Activated naive CD4-positive, alpha-beta T cell treated with anti-CD3 and anti-CD28 coated beads, Interleukin-2, amount 50 U/mL, for 24 hours (primary cell): ENCODE data around the gene SEL1L.
"Not testable (repeated sequence)": the region's sequence is repeated elsewhere in the genome, so short reads cannot be mapped to it uniquely, and the experiment has no call there.

Experiments used
- H3K27ac Mint-ChIP-seq: one replicate; pipeline ENCODE4 v1.8.0; 2021; ENCODE audit warnings: mild to moderate bottlenecking, mixed read lengths
- H3K27me3 Mint-ChIP-seq: one replicate; pipeline ENCODE4 v1.8.0; 2021; ENCODE audit warnings: mixed read lengths
- H3K36me3 Mint-ChIP-seq: one replicate; pipeline ENCODE4 v1.8.0; 2021; ENCODE audit warnings: mixed read lengths
- H3K4me1 Mint-ChIP-seq: one replicate; pipeline ENCODE4 v1.8.0; 2021; ENCODE audit warnings: mixed read lengths
- H3K4me3 Mint-ChIP-seq: one replicate; pipeline ENCODE4 v1.8.0; 2021; ENCODE audit warnings: mild to moderate bottlenecking, mixed read lengths
- H3K9me3 Mint-ChIP-seq: one replicate; pipeline ENCODE4 v1.8.0; 2021; ENCODE audit warnings: mixed read lengths

Gene SEL1L

GRCh38 chr14:81537193-81537592 lies 3.5 kb upstream of the SEL1L start:
- no peak overlapping the region for H3K4me3 Mint-ChIP-seq
- no peak overlapping the region for H3K27ac Mint-ChIP-seq
- peaks cover 19% of the 10 kb centered on the region for H3K27me3 Mint-ChIP-seq
- peaks cover 30% of the 10 kb centered on the region for H3K4me1 Mint-ChIP-seq
- H3K36me3 Mint-ChIP-seq, result peaks cover 7% of the 10 kb centered on the region
- no peaks in the 10 kb centered on the region for H3K9me3 Mint-ChIP-seq

GRCh38 chr14:81536241-81536771 lies 2.7 kb upstream of the SEL1L start:
- peaks cover 14% of the 10 kb centered on the region for H3K27me3 Mint-ChIP-seq
- H3K27ac Mint-ChIP-seq, result no peak overlapping the region
- H3K4me3 Mint-ChIP-seq, result no peak overlapping the region
- peaks cover 7% of the 10 kb centered on the region for H3K36me3 Mint-ChIP-seq
- H3K4me1 Mint-ChIP-seq, result peaks cover 39% of the 10 kb centered on the region
- H3K9me3 Mint-ChIP-seq, result no peaks in the 10 kb centered on the region

- H3K4me3 Mint-ChIP-seq, result peak overlapping the region; percentile 35
- H3K9me3 Mint-ChIP-seq, result no peaks in the 10 kb centered on the region
- peaks cover 11% of the 10 kb centered on the region for H3K27me3 Mint-ChIP-seq
- peaks cover 7% of the 10 kb centered on the region for H3K36me3 Mint-ChIP-seq
- peaks cover 46% of the 10 kb centered on the region for H3K4me1 Mint-ChIP-seq
- peak overlapping the region; percentile 69 for H3K27ac Mint-ChIP-seq
These were observed 1.9 kb upstream of the SEL1L start for GRCh38 chr14:81535396-81536164.

GRCh38 chr14:81534510-81535074 lies 939 bp upstream of the SEL1L start:
- H3K4me3 Mint-ChIP-seq, result peak overlapping the region; percentile 35
- H3K27ac Mint-ChIP-seq, result peak overlapping the region; percentile 84
- no peaks in the 10 kb centered on the region for H3K9me3 Mint-ChIP-seq
- peaks cover 56% of the 10 kb centered on the region for H3K4me1 Mint-ChIP-seq
- H3K36me3 Mint-ChIP-seq, result peaks cover 5% of the 10 kb centered on the region
- peaks cover 5% of the 10 kb centered on the region for H3K27me3 Mint-ChIP-seq

GRCh38 chr14:81533212-81533535 lies 479 bp downstream of the SEL1L start:
- no peaks in the 10 kb centered on the region for H3K9me3 Mint-ChIP-seq
- peaks cover 4% of the 10 kb centered on the region for H3K36me3 Mint-ChIP-seq
- peak overlapping the region; percentile 70 for H3K27ac Mint-ChIP-seq
- peaks cover 70% of the 10 kb centered on the region for H3K4me1 Mint-ChIP-seq
- H3K4me3 Mint-ChIP-seq, result peak overlapping the region; percentile 96
- H3K27me3 Mint-ChIP-seq, result peaks cover 2% of the 10 kb centered on the region

- H3K36me3 Mint-ChIP-seq, result peaks cover 12% of the 10 kb centered on the region
- H3K27me3 Mint-ChIP-seq, result no peaks in the 10 kb centered on the region
- H3K4me3 Mint-ChIP-seq, result no peak overlapping the region
- H3K27ac Mint-ChIP-seq, result no peak overlapping the region
- peaks cover 76% of the 10 kb centered on the region for H3K4me1 Mint-ChIP-seq
- no peaks in the 10 kb centered on the region for H3K9me3 Mint-ChIP-seq
These were observed 4.3 kb downstream of the SEL1L start for GRCh38 chr14:81529391-81529790.

- H3K9me3 Mint-ChIP-seq, result no peaks in the 10 kb centered on the region
- H3K4me3 Mint-ChIP-seq, result no peak overlapping the region
- H3K27ac Mint-ChIP-seq, result no peak overlapping the region
- H3K36me3 Mint-ChIP-seq, result peaks cover 22% of the 10 kb centered on the region
- no peaks in the 10 kb centered on the region for H3K27me3 Mint-ChIP-seq
- H3K4me1 Mint-ChIP-seq, result peaks cover 67% of the 10 kb centered on the region
These were observed 8.5 kb downstream of the SEL1L start for GRCh38 chr14:81525129-81525528.

- Mint-ChIP-seq H3K27me3 (no peaks in the 10 kb centered on the region), H3K9me3 (no peaks in the 10 kb centered on the region), H3K27ac (no peak overlapping the region), H3K4me3 (no peak overlapping the region), H3K4me1 (peaks cover 63% of the 10 kb centered on the region), H3K36me3 (peaks cover 28% of the 10 kb centered on the region)
These were observed 10.0 kb downstream of the SEL1L start for GRCh38 chr14:81523616-81524015.

GRCh38 chr14:81523016-81523415 lies 10.6 kb downstream of the SEL1L start:
- H3K9me3 Mint-ChIP-seq, result no peaks in the 10 kb centered on the region
- H3K27ac Mint-ChIP-seq, result no peak overlapping the region
- no peak overlapping the region for H3K4me3 Mint-ChIP-seq
- peaks cover 28% of the 10 kb centered on the region for H3K36me3 Mint-ChIP-seq
- H3K4me1 Mint-ChIP-seq, result peaks cover 57% of the 10 kb centered on the region
- no peaks in the 10 kb centered on the region for H3K27me3 Mint-ChIP-seq

GRCh38 chr14:81521356-81521755 lies 12.3 kb downstream of the SEL1L start:
- Mint-ChIP-seq H3K4me1 (peaks cover 47% of the 10 kb centered on the region), H3K4me3 (no peak overlapping the region), H3K9me3 (no peaks in the 10 kb centered on the region), H3K36me3 (peaks cover 23% of the 10 kb centered on the region), H3K27ac (no peak overlapping the region), H3K27me3 (no peaks in the 10 kb centered on the region)

GRCh38 chr14:81519200-81520011 lies 14.2 kb downstream of the SEL1L start:
- no peaks in the 10 kb centered on the region for H3K9me3 Mint-ChIP-seq

GRCh38 chr14:81517798-81518398 lies 15.8 kb downstream of the SEL1L start:
- Mint-ChIP-seq H3K4me1 (peaks cover 49% of the 10 kb centered on the region), H3K36me3 (peaks cover 31% of the 10 kb centered on the region), H3K27me3 (no peaks in the 10 kb centered on the region), H3K4me3 (no peak overlapping the region), H3K9me3 (no peaks in the 10 kb centered on the region), H3K27ac (no peak overlapping the region)

More at GRCh38 chr14:81519200-81520011, 14.2 kb downstream of the SEL1L start:
- Mint-ChIP-seq H3K27me3 (no peaks in the 10 kb centered on the region), H3K36me3 (peaks cover 31% of the 10 kb centered on the region), H3K27ac (peak overlapping the region; percentile 88), H3K4me3 (peak overlapping the region; percentile 42), H3K4me1 (peaks cover 51% of the 10 kb centered on the region)

GRCh38 chr14:81516986-81517797 lies 16.5 kb downstream of the SEL1L start:
- Mint-ChIP-seq H3K9me3 (no peaks in the 10 kb centered on the region), H3K4me3 (no peak overlapping the region), H3K36me3 (peaks cover 31% of the 10 kb centered on the region), H3K4me1 (peaks cover 54% of the 10 kb centered on the region), H3K27me3 (no peaks in the 10 kb centered on the region), H3K27ac (no peak overlapping the region)

GRCh38 chr14:81515927-81516326 lies 17.7 kb downstream of the SEL1L start:
- Mint-ChIP-seq H3K36me3 (peaks cover 27% of the 10 kb centered on the region), H3K4me1 (peaks cover 58% of the 10 kb centered on the region)
- H3K9me3 Mint-ChIP-seq, H3K27me3 Mint-ChIP-seq, H3K27ac Mint-ChIP-seq, H3K4me3 Mint-ChIP-seq: not testable (repeated sequence)

- H3K4me3 Mint-ChIP-seq, H3K27me3 Mint-ChIP-seq, H3K9me3 Mint-ChIP-seq, H3K27ac Mint-ChIP-seq: not testable (repeated sequence)
- Mint-ChIP-seq H3K4me1 (peaks cover 59% of the 10 kb centered on the region), H3K36me3 (peaks cover 26% of the 10 kb centered on the region)
These were observed 20.8 kb downstream of the SEL1L start for GRCh38 chr14:81512826-81513225.
